Measurements from ENCODE around the gene STARD7. TPM values are rescaled to one million over a fixed set of nuclear protein-coding genes. Genes with fewer than 3 reads are reported as not detected.

STARD7 gene
- total and polyA plus RNA-seq, 10 of the 15 experiments (the other 5 are each of a cell fraction or from before 2014, with no cell fraction given) = 85.4 to 237 (median 153) TPM

DNA sequence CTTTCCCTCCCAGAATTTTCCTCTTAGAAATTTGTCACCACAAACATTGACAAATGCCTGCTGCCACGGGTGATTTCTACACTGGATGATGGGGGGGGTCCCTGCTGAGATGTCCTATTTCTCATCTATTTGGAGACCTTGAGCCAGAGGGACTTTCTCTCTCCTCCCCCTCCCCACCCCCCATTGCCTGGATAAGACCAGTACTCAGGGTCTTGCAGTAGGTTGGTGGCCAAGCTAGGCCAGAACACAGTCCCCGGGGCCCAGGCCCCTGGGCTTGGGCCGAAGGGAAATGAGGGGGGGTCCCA lies 62.8 kb downstream of the STARD7 start (continued):
- TF ChIP-seq, protein P1, sequence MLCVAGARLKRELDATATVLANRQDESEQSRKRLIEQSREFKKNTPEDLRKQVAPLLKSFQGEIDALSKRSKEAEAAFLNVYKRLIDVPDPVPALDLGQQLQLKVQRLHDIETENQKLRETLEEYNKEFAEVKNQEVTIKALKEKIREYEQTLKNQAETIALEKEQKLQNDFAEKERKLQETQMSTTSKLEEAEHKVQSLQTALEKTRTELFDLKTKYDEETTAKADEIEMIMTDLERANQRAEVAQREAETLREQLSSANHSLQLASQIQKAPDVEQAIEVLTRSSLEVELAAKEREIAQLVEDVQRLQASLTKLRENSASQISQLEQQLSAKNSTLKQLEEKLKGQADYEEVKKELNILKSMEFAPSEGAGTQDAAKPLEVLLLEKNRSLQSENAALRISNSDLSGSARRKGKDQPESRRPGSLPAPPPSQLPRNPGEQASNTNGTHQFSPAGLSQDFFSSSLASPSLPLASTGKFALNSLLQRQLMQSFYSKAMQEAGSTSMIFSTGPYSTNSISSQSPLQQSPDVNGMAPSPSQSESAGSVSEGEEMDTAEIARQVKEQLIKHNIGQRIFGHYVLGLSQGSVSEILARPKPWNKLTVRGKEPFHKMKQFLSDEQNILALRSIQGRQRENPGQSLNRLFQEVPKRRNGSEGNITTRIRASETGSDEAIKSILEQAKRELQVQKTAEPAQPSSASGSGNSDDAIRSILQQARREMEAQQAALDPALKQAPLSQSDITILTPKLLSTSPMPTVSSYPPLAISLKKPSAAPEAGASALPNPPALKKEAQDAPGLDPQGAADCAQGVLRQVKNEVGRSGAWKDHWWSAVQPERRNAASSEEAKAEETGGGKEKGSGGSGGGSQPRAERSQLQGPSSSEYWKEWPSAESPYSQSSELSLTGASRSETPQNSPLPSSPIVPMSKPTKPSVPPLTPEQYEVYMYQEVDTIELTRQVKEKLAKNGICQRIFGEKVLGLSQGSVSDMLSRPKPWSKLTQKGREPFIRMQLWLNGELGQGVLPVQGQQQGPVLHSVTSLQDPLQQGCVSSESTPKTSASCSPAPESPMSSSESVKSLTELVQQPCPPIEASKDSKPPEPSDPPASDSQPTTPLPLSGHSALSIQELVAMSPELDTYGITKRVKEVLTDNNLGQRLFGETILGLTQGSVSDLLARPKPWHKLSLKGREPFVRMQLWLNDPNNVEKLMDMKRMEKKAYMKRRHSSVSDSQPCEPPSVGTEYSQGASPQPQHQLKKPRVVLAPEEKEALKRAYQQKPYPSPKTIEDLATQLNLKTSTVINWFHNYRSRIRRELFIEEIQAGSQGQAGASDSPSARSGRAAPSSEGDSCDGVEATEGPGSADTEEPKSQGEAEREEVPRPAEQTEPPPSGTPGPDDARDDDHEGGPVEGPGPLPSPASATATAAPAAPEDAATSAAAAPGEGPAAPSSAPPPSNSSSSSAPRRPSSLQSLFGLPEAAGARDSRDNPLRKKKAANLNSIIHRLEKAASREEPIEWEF (IDR thresholded peaks at IDR 0.05; ENCODE audit: insufficient replicate concordance, low read depth, low read length) = no peak
- TF ChIP-seq ZBED1 (IDR thresholded peaks at IDR 0.05; ENCODE audit: borderline replicate concordance) = no peak
- no peak for TF ChIP-seq NFXL1 (IDR thresholded peaks at IDR 0.05; ENCODE audit: borderline replicate concordance)
- TF ChIP-seq TAF1 (IDR thresholded peaks at IDR 0.05; ENCODE audit: borderline replicate concordance, low read depth, low read length) = no peak
- no peak for TF ChIP-seq SIN3A (IDR thresholded peaks at IDR 0.05; ENCODE audit: low read depth, low read length)
- TF ChIP-seq ZNF217 (IDR thresholded peaks at IDR 0.05) = peak; percentile 33
- peak; percentile 31; the same call in 1 of the 2 replicates for TF ChIP-seq SMARCA5 (IDR thresholded peaks at IDR 0.05)
- no peak for TF ChIP-seq IKZF1 (conservative IDR thresholded peaks at IDR 0.05)
- TF ChIP-seq EZH2 (IDR thresholded peaks at IDR 0.05; ENCODE audit: borderline replicate concordance, control insufficient read depth, low read depth, low read length) = no peak
- no peak for TF ChIP-seq RAD51 (IDR thresholded peaks at IDR 0.05)
- no peak for TF ChIP-seq ZSCAN29 (IDR thresholded peaks at IDR 0.05)
- TF ChIP-seq, protein P2, sequence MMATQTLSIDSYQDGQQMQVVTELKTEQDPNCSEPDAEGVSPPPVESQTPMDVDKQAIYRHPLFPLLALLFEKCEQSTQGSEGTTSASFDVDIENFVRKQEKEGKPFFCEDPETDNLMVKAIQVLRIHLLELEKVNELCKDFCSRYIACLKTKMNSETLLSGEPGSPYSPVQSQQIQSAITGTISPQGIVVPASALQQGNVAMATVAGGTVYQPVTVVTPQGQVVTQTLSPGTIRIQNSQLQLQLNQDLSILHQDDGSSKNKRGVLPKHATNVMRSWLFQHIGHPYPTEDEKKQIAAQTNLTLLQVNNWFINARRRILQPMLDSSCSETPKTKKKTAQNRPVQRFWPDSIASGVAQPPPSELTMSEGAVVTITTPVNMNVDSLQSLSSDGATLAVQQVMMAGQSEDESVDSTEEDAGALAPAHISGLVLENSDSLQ (IDR thresholded peaks at IDR 0.05) = peak; percentile 33; the same call in 1 of the 2 replicates
- TF ChIP-seq NRF1 (conservative IDR thresholded peaks at IDR 0.05; ENCODE audit: low read depth, low read length) = no peak

Data from GM12878 (cell line).